Measurements from ENCODE around the gene ZNF428.

DNA sequence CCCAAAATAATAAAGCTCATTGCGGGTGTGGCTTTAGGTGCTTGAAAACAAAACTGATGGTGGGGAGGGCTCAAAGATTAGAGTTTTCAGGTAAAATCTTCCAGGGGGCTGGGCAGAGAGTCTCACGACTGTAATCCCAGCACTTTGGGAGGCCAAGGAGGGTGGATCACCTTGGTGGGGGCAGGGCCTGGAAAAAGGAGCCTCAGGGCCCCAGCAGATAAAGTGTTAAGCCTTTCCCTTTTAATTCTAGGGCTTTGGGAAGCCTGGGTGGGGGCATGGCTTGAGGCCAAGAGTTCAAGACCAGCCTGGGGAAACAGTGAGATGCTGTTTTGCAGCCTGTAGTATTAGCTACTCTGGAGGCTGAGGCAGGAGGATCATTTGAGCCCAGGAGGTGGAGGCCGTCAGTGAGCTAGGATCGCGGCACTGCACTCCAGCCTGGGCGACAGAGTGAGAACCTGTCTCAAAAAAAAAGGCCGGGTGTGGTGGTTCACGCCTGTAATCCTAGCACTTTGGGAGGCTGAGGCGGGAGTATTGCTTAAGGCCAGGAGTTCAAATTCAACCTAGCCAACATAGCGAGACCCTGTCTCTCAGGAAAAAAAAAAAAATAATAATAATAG, 25.2 kb downstream of the ZNF428 start:
- TF ChIP-seq POLR2A (IDR thresholded peaks at IDR 0.05), result no peak
- TF ChIP-seq, protein P1, sequence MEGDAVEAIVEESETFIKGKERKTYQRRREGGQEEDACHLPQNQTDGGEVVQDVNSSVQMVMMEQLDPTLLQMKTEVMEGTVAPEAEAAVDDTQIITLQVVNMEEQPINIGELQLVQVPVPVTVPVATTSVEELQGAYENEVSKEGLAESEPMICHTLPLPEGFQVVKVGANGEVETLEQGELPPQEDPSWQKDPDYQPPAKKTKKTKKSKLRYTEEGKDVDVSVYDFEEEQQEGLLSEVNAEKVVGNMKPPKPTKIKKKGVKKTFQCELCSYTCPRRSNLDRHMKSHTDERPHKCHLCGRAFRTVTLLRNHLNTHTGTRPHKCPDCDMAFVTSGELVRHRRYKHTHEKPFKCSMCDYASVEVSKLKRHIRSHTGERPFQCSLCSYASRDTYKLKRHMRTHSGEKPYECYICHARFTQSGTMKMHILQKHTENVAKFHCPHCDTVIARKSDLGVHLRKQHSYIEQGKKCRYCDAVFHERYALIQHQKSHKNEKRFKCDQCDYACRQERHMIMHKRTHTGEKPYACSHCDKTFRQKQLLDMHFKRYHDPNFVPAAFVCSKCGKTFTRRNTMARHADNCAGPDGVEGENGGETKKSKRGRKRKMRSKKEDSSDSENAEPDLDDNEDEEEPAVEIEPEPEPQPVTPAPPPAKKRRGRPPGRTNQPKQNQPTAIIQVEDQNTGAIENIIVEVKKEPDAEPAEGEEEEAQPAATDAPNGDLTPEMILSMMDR (IDR thresholded peaks at IDR 0.05), result no peak
- no peak for TF ChIP-seq EP300 (IDR thresholded peaks at IDR 0.05)

Measured in ovary (tissue), 3 donors.